NB4 (cell line): ENCODE data around the gene KRTAP13-4.

Source experiments
- DNase-seq: peaks from one replicate; pipeline ENCODE4 v3.0.0; 2010; ENCODE audit warnings: low read depth
- H3K4me3 ChIP-seq: one replicate; pipeline ENCODE4 v1.5.1; 2011; ENCODE audit warnings: mild to moderate bottlenecking, low read depth, low read length, moderate library complexity
- CTCF ChIP-seq: IDR thresholded peaks from one replicate; pipeline ENCODE4 v1.5.1; 2012; ENCODE audit warnings: low read depth, low read length
- MAX ChIP-seq: IDR thresholded peaks from 2 replicates; pipeline ENCODE4 v1.6.1; 2011; ENCODE audit warnings: low read depth, low read length
- MYC ChIP-seq: IDR thresholded peaks from 2 replicates; pipeline ENCODE4 v1.6.1; 2011; ENCODE audit warnings: low read depth, low read length
- POLR2A ChIP-seq: IDR thresholded peaks from 2 replicates; pipeline ENCODE4 v1.6.1; 2011; ENCODE audit warnings: mild to moderate bottlenecking; ENCODE audit not compliant: insufficient read length; ENCODE audit errors: extremely low read depth

KRTAP13-4 gene

GRCh38 chr21:30425826-30426225 is 4.2 kb upstream of the KRTAP13-4 start, which contains the start of gene KRTAP13-3:
TSS of gene KRTAP13-3 (minus strand) at chr21:30425926. CDS start at chr21:30425912, 14 bp downstream.
- no peak within 1 kb of the TSS for H3K4me3 ChIP-seq
- no peak for DNase-seq
- TF ChIP-seq CTCF (no peak), POLR2A (no peak), MAX (no peak), MYC (no peak)

- TF ChIP-seq CTCF (no peak), MYC (no peak), POLR2A (no peak), MAX (no peak)
- no peak overlapping the region for H3K4me3 ChIP-seq
- no peak for DNase-seq
Observed at GRCh38 chr21:30426731-30427130, 3.3 kb upstream of the KRTAP13-4 start.

- no peak overlapping the region for H3K4me3 ChIP-seq
- TF ChIP-seq CTCF (peak; percentile 70), MYC (peak; percentile 19; the same call in 1 of the 2 replicates), POLR2A (no peak), MAX (no peak)
- DNase-seq, result peak; percentile 51
Observed at GRCh38 chr21:30434033-30434631, 4.1 kb downstream of the KRTAP13-4 start.

GRCh38 chr21:30437010-30437565 is 7.1 kb downstream of the KRTAP13-4 start:
- TF ChIP-seq POLR2A (no peak), MAX (no peak), MYC (no peak), CTCF (no peak)
- no peak for DNase-seq
- no peak overlapping the region for H3K4me3 ChIP-seq

- no peak for DNase-seq
- TF ChIP-seq MYC, result no peak
- no peak for TF ChIP-seq POLR2A
- no peak for TF ChIP-seq CTCF
- no peak for TF ChIP-seq MAX
- H3K4me3 ChIP-seq, result no peak within 1 kb of the TSS
Observed at GRCh38 chr21:30439975-30440374, 10.0 kb downstream of the KRTAP13-4 start, which contains the start of gene KRTAP15-1. TSS of gene KRTAP15-1 (plus strand) at chr21:30440275. CDS start at chr21:30440328, 53 bp downstream.
